ENCODE measurements around the gene TUSC7.

Gene TUSC7

GRCh38 chr3:116709479-116709878, at the start of gene TUSC7:
Gene TUSC7 (plus strand): TSS chr3:116709779.
- no peak for DNase-seq (ENCODE audit: low spot score)

GRCh38 chr3:116661196-116661595, 48.4 kb upstream of the TUSC7 start:
- DNase-seq (ENCODE audit: low spot score): no peak

GRCh38 chr3:116663161-116664110, 46.1 kb upstream of the TUSC7 start:
- DNase-seq (ENCODE audit: low spot score): no peak

- no peak for DNase-seq (ENCODE audit: low spot score)
Observed at GRCh38 chr3:116667324-116667723, 42.3 kb upstream of the TUSC7 start.

GRCh38 chr3:116667791-116668190, 41.8 kb upstream of the TUSC7 start:
- DNase-seq (ENCODE audit: low spot score): no peak

GRCh38 chr3:116669576-116669975, 40.0 kb upstream of the TUSC7 start:
- DNase-seq (ENCODE audit: low spot score): peak; percentile 63

- no peak for DNase-seq (ENCODE audit: low spot score)
Observed at GRCh38 chr3:116671151-116671550, 38.4 kb upstream of the TUSC7 start.

- no peak for DNase-seq (ENCODE audit: low spot score)
Observed at GRCh38 chr3:116678853-116679252, 30.7 kb upstream of the TUSC7 start.

GRCh38 chr3:116691041-116691440, 18.5 kb upstream of the TUSC7 start:
- DNase-seq (ENCODE audit: low spot score): no peak

GRCh38 chr3:116701070-116701469, 8.5 kb upstream of the TUSC7 start:
- DNase-seq (ENCODE audit: low spot score): no peak

- no peak for DNase-seq (ENCODE audit: low spot score)
Observed at GRCh38 chr3:116702334-116702733, 7.2 kb upstream of the TUSC7 start.

GRCh38 chr3:116707531-116707930, 2.0 kb upstream of the TUSC7 start:
- DNase-seq (ENCODE audit: low spot score): peak; percentile 30

GRCh38 chr3:116716490-116716889, 6.9 kb downstream of the TUSC7 start:
- no peak for DNase-seq (ENCODE audit: low spot score)

GRCh38 chr3:116717566-116717965, 8.0 kb downstream of the TUSC7 start:
- no peak for DNase-seq (ENCODE audit: low spot score)

GRCh38 chr3:116728454-116728853, 18.9 kb downstream of the TUSC7 start:
- DNase-seq (ENCODE audit: low spot score): no peak

- DNase-seq (ENCODE audit: low spot score): no peak
Observed at GRCh38 chr3:116734243-116734642, 24.7 kb downstream of the TUSC7 start.

GRCh38 chr3:116739678-116740077, 30.1 kb downstream of the TUSC7 start:
- DNase-seq (ENCODE audit: low spot score): no peak

GRCh38 chr3:116740293-116740692, 30.7 kb downstream of the TUSC7 start:
- no peak for DNase-seq (ENCODE audit: low spot score)

- DNase-seq (ENCODE audit: low spot score): peak; percentile 46
Observed at GRCh38 chr3:116741467-116741866, 31.9 kb downstream of the TUSC7 start.

- no peak for DNase-seq (ENCODE audit: low spot score)
Observed at GRCh38 chr3:116743062-116743461, 33.5 kb downstream of the TUSC7 start.

GRCh38 chr3:116749388-116749787, 39.8 kb downstream of the TUSC7 start:
- no peak for DNase-seq (ENCODE audit: low spot score)

- DNase-seq (ENCODE audit: low spot score): no peak
Observed at GRCh38 chr3:116757315-116757714, 47.7 kb downstream of the TUSC7 start.

GRCh38 chr3:116759316-116759715, 49.7 kb downstream of the TUSC7 start:
- no peak for DNase-seq (ENCODE audit: low spot score)

Measured in globus pallidus (tissue), 1 donor.